Anterior cingulate cortex (tissue), 58 donors: Measurements from ENCODE around the gene PPP1R11.

Experiments used
- DNase-seq, 58 donors: peaks; one replicate each; lab custom pipeline; 2025; lab: John Stamatoyannopoulos, UW

Gene PPP1R11

GRCh38 chr6:30061092-30061857 lies 5.7 kb upstream of the PPP1R11 start, which contains the start of gene POLR1H:
Gene POLR1H (plus strand): TSS chr6:30061265. CDS start chr6:30061525, 260 bp downstream.
- peak; percentile 42 to 96 (median 87) for DNase-seq

GRCh38 chr6:30061858-30062458 lies 5.0 kb upstream of the PPP1R11 start:
- peak in 3 of 58 donors; percentile 28 to 48 (median 37) for DNase-seq

GRCh38 chr6:30062471-30063178 lies 4.4 kb upstream of the PPP1R11 start:
- DNase-seq = no peak

- no peak for DNase-seq
These were observed 3.7 kb upstream of the PPP1R11 start for GRCh38 chr6:30063315-30063714.

- no peak for DNase-seq
These were observed 916 bp upstream of the PPP1R11 start for GRCh38 chr6:30066082-30066481.

GRCh38 chr6:30067460-30068139 lies 602 bp downstream of the PPP1R11 start:
- DNase-seq = peak in 1 of 58 donors; percentile 42

- DNase-seq = no peak
These were observed 4.3 kb downstream of the PPP1R11 start for GRCh38 chr6:30071081-30071818.

- no peak for DNase-seq
These were observed 4.9 kb downstream of the PPP1R11 start for GRCh38 chr6:30071858-30072257.

GRCh38 chr6:30073489-30074235 lies 6.7 kb downstream of the PPP1R11 start:
- DNase-seq = no peak

GRCh38 chr6:30074331-30075093 lies 7.5 kb downstream of the PPP1R11 start:
- DNase-seq = no peak

GRCh38 chr6:30075094-30075789 lies 8.2 kb downstream of the PPP1R11 start, which contains the start of gene RNF39:
Gene RNF39 (minus strand): TSS chr6:30075769. CDS start chr6:30075585, 184 bp downstream.
- DNase-seq = no peak

- no peak for DNase-seq
These were observed 9.1 kb downstream of the PPP1R11 start for GRCh38 chr6:30075790-30076732.

- no peak for DNase-seq
These were observed 10.2 kb downstream of the PPP1R11 start for GRCh38 chr6:30077218-30077617.

GRCh38 chr6:30087876-30088275 lies 20.9 kb downstream of the PPP1R11 start:
- DNase-seq = no peak

- no peak for DNase-seq
These were observed 24.8 kb downstream of the PPP1R11 start for GRCh38 chr6:30091577-30092381.
